Kidney epithelial cell (primary cell): ENCODE results near the gene P2RY11. TPM values are rescaled to one million over a fixed set of nuclear protein-coding genes. Genes with fewer than 3 reads are reported as not detected.

Experiments
- DNase-seq: peaks from one replicate; pipeline ENCODE4 v3.0.0-alpha.2; 2010; ENCODE audit warnings: low read depth
- H3K27me3 ChIP-seq: 2 replicates; pipeline ENCODE4 v1.6.0; 2011; ENCODE audit warnings: low read length; ENCODE audit not compliant: control insufficient read depth, insufficient read depth
- H3K36me3 ChIP-seq: 2 replicates; pipeline ENCODE4 v1.5.1; 2011; ENCODE audit warnings: low read length; ENCODE audit not compliant: control insufficient read depth, insufficient read depth
- H3K4me3 ChIP-seq: 2 replicates; pipeline ENCODE4 v1.5.1; 2011; ENCODE audit warnings: low read depth, mild to moderate bottlenecking, control low read depth, low read length
- CTCF ChIP-seq: IDR thresholded peaks from 2 replicates; pipeline ENCODE4 v1.5.1; 2011; ENCODE audit warnings: mild to moderate bottlenecking, moderate library complexity, low read length, control low read depth, inconsistent platforms; ENCODE audit not compliant: insufficient read depth, poor library complexity, severe bottlenecking
- total RNA-seq: library from RNA; depleted of rRNA; stranded (reverse); fragments of >200 nt; gene quantifications from 2 replicates; pipeline ENCODE4 v1.2.3, GENCODE V29; 2015

P2RY11 gene
- total RNA-seq, 1 donor from 2014 or later: 6.3 TPM

GRCh38 chr19:10126213-10126639 lies 14.7 kb downstream of the P2RY11 start:
- no peaks in the 10 kb centered on the region for H3K36me3 ChIP-seq
- no peak overlapping the region for H3K4me3 ChIP-seq
- no peaks in the 10 kb centered on the region for H3K27me3 ChIP-seq
- DNase-seq: no peak
- TF ChIP-seq CTCF: no peak

GRCh38 chr19:10132905-10133304 lies 21.4 kb downstream of the P2RY11 start:
- Histone ChIP-seq H3K36me3 (peaks cover 4% of the 10 kb centered on the region), H3K27me3 (no peaks in the 10 kb centered on the region), H3K4me3 (no peak overlapping the region)
- no peak for TF ChIP-seq CTCF
- no peak for DNase-seq

- TF ChIP-seq CTCF: no peak
- H3K4me3 ChIP-seq: no peak overlapping the region
- peaks cover 4% of the 10 kb centered on the region for H3K36me3 ChIP-seq
- no peak for DNase-seq
- no peaks in the 10 kb centered on the region for H3K27me3 ChIP-seq
These were observed 22.1 kb downstream of the P2RY11 start for GRCh38 chr19:10133596-10133995.

GRCh38 chr19:10134040-10134439 lies 22.5 kb downstream of the P2RY11 start:
- DNase-seq: no peak
- no peak for TF ChIP-seq CTCF
- H3K27me3 ChIP-seq: no peaks in the 10 kb centered on the region
- peaks cover 4% of the 10 kb centered on the region for H3K36me3 ChIP-seq
- no peak overlapping the region for H3K4me3 ChIP-seq

GRCh38 chr19:10135551-10136334 lies 24.2 kb downstream of the P2RY11 start:
- Histone ChIP-seq H3K4me3 (no peak overlapping the region), H3K36me3 (peaks cover 6% of the 10 kb centered on the region), H3K27me3 (no peaks in the 10 kb centered on the region)
- no peak for DNase-seq
- TF ChIP-seq CTCF: no peak

- DNase-seq: no peak
- TF ChIP-seq CTCF: no peak
- H3K36me3 ChIP-seq: peaks cover 6% of the 10 kb centered on the region
- H3K27me3 ChIP-seq: no peaks in the 10 kb centered on the region
- H3K4me3 ChIP-seq: no peak overlapping the region
These were observed 25.4 kb downstream of the P2RY11 start for GRCh38 chr19:10136936-10137335.
